A172 (cell line): ENCODE results near the gene SMURF1. TPM values are rescaled to one million over a fixed set of nuclear protein-coding genes. Genes with fewer than 3 reads are reported as not detected.
"Not testable (repeated sequence)": the region's sequence is repeated elsewhere in the genome, so short reads cannot be mapped to it uniquely, and the experiment has no call there.

ENCODE experiments used
- DNase-seq: peaks from one replicate; pipeline ENCODE4 v3.0.0-alpha.2; 2015; ENCODE audit warnings: low spot score
- total RNA-seq: library from RNA; depleted of rRNA; stranded (reverse); fragments of >200 nt; shearing (Covaris generic); gene quantifications from 2 replicates; pipeline ENCODE4 v1.2.3, GENCODE V29; 2014; rRNA removed

The SMURF1 gene
- 19.7 and 20.0 TPM in 2 replicates for total RNA-seq

GRCh38 chr7:99143853-99144672 is at the start of gene SMURF1:
Gene SMURF1 (minus strand): TSS chr7:99144108. CDS start chr7:99143780, 328 bp downstream.
- DNase-seq: peak; percentile 35

DNA sequence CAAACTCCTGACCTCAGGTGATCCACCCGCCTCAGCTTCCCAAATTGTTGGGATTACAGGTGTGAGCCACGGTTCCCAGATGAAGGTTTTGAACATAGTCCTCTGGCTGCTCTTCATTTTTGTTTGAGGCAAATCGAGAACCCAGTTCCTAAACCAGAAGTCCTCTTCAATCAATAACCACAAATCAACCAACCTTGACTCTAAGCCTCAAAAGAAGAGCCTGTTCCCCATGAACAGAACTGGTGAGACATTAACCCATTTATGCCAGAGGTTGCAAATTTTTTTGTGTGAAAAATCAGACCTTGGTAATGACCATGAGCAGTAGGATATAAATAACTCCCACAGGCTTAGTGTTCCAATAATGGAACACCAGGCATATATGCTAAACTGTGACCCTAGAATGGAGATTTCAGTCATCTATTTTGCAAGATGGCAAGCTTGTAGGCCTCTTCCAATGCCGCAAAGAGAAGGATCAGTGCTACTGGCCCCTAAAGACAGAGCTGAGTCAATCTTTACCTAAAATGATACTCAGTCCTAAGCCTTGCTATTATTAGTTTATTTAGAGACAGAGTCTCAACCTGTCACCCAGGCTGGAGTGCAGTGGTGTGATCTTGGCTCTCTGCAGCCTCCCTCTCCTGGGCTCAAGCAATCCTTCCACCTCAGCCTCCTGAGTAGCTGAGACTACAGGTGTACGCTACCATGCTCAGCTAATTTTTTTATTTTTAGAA is 48.1 kb upstream of the SMURF1 start:
- no peak for DNase-seq

DNA sequence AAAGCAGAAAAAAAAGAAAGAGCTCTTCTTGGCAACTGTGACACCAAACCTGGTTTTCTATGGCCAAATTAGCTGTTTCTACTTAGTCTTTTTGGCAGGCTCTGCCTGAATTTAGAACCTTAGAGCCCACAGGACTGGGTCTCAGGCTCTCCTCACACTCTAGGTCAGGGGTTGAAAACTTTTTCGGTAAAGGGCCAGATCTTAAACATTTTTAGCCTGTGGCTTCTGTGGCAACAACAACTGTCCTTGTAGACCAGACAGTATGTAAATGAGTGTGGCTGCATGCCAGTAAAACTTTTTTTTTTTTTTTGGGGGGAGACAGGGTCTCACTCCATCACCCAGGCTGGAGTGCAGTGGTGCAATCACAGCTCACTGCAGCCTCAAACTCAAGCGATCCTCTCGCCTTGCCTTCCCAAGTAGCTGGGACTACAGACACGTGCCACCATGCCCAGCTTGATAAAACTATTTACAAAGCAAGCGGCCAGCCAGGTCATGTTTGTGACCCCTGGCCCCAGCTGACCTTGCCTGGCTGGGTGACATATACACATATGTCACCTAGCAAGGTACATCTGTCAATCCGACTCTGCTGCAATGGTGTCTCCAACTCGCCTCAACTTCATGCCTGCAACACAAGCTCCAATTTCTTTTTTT is 46.6 kb upstream of the SMURF1 start:
- DNase-seq: no peak

GRCh38 chr7:99189222-99189621 is 45.3 kb upstream of the SMURF1 start:
- no peak for DNase-seq

DNA sequence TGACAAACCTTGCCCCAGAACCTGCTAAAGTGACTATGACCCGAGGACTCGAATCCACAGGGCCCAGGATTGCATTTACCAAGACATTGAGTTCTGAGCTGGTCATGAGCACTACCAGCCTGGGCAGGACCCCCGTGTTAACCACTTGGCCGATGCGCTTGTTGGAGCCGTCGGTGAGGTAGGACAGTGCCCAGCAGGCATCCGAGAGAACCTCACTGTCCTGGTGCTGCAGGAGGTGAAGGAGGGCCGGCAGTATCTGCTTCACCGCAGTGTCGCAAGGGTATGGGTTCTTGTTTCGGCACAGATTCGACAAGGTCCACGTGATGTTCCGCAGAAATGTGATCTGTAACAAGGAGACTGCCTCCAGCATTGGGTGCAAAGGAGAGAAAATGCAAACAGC is 44.3 kb upstream of the SMURF1 start:
- no peak for DNase-seq

- DNase-seq: no peak
These were observed 40.8 kb upstream of the SMURF1 start for GRCh38 chr7:99184532-99185218.

- no peak for DNase-seq
These were observed 36.3 kb upstream of the SMURF1 start for GRCh38 chr7:99180067-99180650.

GRCh38 chr7:99177165-99177564 is 33.3 kb upstream of the SMURF1 start:
- DNase-seq: no peak

- DNase-seq: no peak
These were observed 29.9 kb upstream of the SMURF1 start for GRCh38 chr7:99173787-99174186.

DNA sequence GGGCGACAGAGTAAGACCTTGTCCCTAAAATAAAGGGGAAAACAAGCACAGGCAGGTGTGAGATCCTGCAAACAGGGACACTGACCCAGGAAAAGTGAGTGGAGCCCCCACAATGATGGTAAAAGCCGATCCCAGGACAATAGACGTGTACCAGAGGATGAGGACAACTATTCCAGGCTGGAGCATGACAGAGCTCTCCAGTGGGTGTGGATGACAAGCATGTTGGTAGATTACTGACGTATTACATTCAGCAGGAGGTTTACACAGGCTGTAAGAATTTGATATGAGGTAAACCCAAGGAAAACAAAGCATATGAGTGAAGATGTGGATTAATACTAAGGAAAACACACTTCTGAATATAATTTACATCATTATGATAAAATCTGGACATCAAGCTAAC is 27.8 kb upstream of the SMURF1 start:
- DNase-seq: no peak

DNA sequence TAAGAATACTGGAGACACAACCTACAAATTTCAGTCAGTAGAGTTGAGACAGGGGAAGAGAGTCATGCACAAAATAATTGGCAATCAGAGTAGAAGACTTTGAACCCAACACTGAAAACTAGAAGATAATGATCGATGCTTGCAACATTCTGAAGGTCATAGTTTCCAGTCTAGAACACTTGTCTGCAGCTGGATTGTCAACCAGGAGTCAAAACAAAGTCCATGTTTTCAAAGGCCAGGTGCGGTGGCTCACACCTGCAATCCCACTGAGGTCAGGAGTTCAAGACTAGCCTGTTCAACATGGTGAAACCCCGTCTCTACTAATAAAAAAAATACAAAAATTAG is 26.8 kb upstream of the SMURF1 start:
- no peak for DNase-seq

GRCh38 chr7:99170065-99170729 is 26.3 kb upstream of the SMURF1 start:
- no peak for DNase-seq

GRCh38 chr7:99167072-99167471 is 23.2 kb upstream of the SMURF1 start:
- no peak for DNase-seq

DNA sequence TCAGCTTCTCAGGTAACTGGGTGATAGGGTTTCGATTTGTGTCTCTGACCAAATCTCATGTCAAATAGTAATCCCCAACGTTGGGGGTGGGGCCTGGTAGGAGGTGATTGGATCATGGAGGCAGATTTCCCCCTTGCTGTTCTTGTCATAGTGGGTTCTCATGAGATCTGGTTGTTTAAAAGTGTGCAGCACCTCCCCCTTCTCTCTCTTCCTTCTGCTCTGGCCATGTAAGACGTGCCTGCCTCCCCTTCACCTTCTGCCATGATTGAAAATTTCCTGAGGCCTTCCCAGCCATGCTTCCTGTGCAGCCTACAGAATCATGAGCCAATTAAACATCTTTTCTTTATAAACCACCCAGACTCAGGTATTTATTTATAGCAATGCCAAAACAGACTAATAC is 21.9 kb upstream of the SMURF1 start:
- no peak for DNase-seq

- DNase-seq: not testable (repeated sequence)
These were observed 19.8 kb upstream of the SMURF1 start for GRCh38 chr7:99163669-99164068.

DNA sequence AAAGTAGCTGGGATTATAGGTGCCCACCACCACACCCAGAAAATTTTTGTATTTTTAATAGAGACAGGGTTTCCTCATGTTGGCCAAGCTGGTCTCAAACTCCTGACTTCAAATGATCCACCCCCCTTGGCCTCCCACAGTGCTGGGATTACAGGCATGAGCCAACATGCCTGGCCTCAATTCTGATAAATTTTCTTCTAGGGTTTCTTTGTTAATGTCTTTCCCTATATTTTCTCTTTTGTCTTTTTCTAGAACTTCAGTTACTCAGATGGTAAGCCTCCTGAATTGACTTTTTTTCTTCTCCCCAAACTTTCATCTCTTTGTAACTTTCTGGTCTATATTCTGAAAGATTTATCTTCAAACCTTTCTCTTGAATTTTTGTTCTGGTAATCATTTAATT is 12.7 kb upstream of the SMURF1 start:
- no peak for DNase-seq

GRCh38 chr7:99155211-99155610 is 11.3 kb upstream of the SMURF1 start:
- no peak for DNase-seq

DNA sequence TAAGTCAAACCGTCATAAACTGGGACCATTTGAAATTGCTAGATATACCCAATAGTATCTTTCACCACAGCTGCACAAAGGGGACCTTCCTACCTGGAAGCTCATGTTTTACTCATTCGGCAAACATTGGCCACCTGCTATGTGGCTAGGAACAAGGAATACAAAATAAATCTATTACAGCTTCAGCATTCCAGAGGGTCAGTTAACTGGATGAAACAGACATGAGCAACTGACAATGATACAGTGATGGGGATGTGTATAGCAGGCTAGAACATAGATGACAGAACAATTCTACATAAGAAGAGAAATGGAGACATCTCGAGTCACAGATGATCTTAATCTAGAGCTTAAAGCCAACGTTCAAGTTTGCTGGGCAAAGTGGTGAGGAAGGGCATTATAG is 3.1 kb upstream of the SMURF1 start:
- DNase-seq: no peak

- DNase-seq: no peak
These were observed 421 bp downstream of the SMURF1 start for GRCh38 chr7:99143521-99143852.

- peak; percentile 95 for DNase-seq
These were observed 984 bp downstream of the SMURF1 start for GRCh38 chr7:99142727-99143520.
